ENCODE data around the gene INPP5D. TPM values are rescaled to one million over a fixed set of nuclear protein-coding genes. Genes with fewer than 3 reads are reported as not detected.

Gene INPP5D
- total RNA-seq, 1 experiment from 2014 or later = 12.7 TPM

GRCh38 chr2:233221378-233222063, 161.4 kb downstream of the INPP5D start:
- Histone ChIP-seq H2BK15ac (ENCODE audit: low read depth, low read length) (no peak overlapping the region), H4K5ac (ENCODE audit: insufficient read length, low read depth, low read length) (no peak overlapping the region), H3K9ac (ENCODE audit: extremely low read depth, insufficient read length, low read length) (no peak overlapping the region), H3K27ac (ENCODE audit: insufficient read length, low read depth, low read length) (no peak overlapping the region), H3K4ac (ENCODE audit: low read depth, low read length) (no peak overlapping the region), H3K27me3 (ENCODE audit: insufficient read depth, low read length) (no peaks in the 10 kb centered on the region), H2BK5ac (ENCODE audit: insufficient read length, low read length) (no peak overlapping the region), H3K9me3 (ENCODE audit: control insufficient read depth, low read depth, low read length) (peaks cover 9% of the 10 kb centered on the region), H3K79me1 (ENCODE audit: insufficient read depth, low read depth, low read length, poor library complexity, severe bottlenecking) (no peaks in the 10 kb centered on the region), H3K79me2 (ENCODE audit: insufficient read depth, low read length) (0 out of 2 replicates have a peak, but pooled peaks cover 2% of the 10 kb centered on the region), H3K23me2 (ENCODE audit: insufficient read length, low read depth, low read length, poor library complexity, severe bottlenecking) (no peaks in the 10 kb centered on the region), H3T11ph (ENCODE audit: low read length) (no peak overlapping the region), H3K4me2 (ENCODE audit: insufficient read depth, insufficient read length, low read length) (no peak overlapping the region), H2BK20ac (ENCODE audit: low read depth, low read length, poor library complexity, severe bottlenecking) (no peak overlapping the region), H2BK120ac (ENCODE audit: low read depth, low read length, poor library complexity, severe bottlenecking) (no peak overlapping the region), H3K23ac (ENCODE audit: insufficient read length, low read depth, low read length) (no peak overlapping the region), H3K4me1 (ENCODE audit: insufficient read depth, low read length) (no peaks in the 10 kb centered on the region), H3K14ac (ENCODE audit: insufficient read depth, low read length) (no peak overlapping the region), H2AFZ (ENCODE audit: low read length) (no peak overlapping the region), H4K91ac (ENCODE audit: insufficient read length, low read depth, low read length) (no peak overlapping the region), H3K56ac (ENCODE audit: insufficient read length, low read depth, low read length) (no peak overlapping the region), H4K20me1 (ENCODE audit: control insufficient read depth, insufficient read depth, insufficient read length) (no peaks in the 10 kb centered on the region), H2AK5ac (ENCODE audit: insufficient read length, low read length) (no peak overlapping the region), H3K18ac (ENCODE audit: insufficient read length, low read depth, low read length) (no peak overlapping the region), H4K8ac (replicated peaks; ENCODE audit: insufficient read length, low read depth, low read length) (no peak overlapping the region), H2BK12ac (ENCODE audit: insufficient read length, low read depth, low read length) (no peak overlapping the region)
- DNase-seq = no peak
- Mint-ChIP-seq H3K4me1 (peaks cover under 1 to 2% of the 10 kb centered on the region in 2 experiments; a peak in 2 of 4 replicates), H3K9me3 (no peaks in the 10 kb centered on the region; a peak in 1 of 5 replicates), H3K36me3 (ENCODE audit: insufficient read depth in 1 of 3, low read depth in 3 of 3) (no peaks in the 10 kb centered on the region), H3K27ac (no peak overlapping the region; a peak in 1 of 7 replicates), H3K27me3 (ENCODE audit: low read depth) (no peaks in the 10 kb centered on the region; the same call in 1 of the 2 replicates), H3K4me3 (no peak overlapping the region)
- no peak for TF ChIP-seq CTCF (conservative IDR thresholded peaks at IDR 0.05)
- no CpG with 5 or more reads among the region's 2 CpGs for WGBS (ENCODE audit: extremely low coverage, insufficient read length, low lambda C conversion rate)
